ENCODE measurements around the gene PLXNC1.

PLXNC1 gene

GRCh38 chr12:94207849-94208621 is 59.7 kb downstream of the PLXNC1 start:
- peak; percentile 52 for DNase-seq

GRCh38 chr12:94208622-94208966 is 60.2 kb downstream of the PLXNC1 start:
- peak; percentile 22 for DNase-seq

- DNase-seq, result no peak
These were observed 60.9 kb downstream of the PLXNC1 start for GRCh38 chr12:94209240-94209639.

- no peak for DNase-seq
These were observed 62.6 kb downstream of the PLXNC1 start for GRCh38 chr12:94211021-94211420.

- DNase-seq, result no peak
These were observed 69.9 kb downstream of the PLXNC1 start for GRCh38 chr12:94218233-94218632.

GRCh38 chr12:94219622-94220302 is 71.4 kb downstream of the PLXNC1 start:
- no peak for DNase-seq

- DNase-seq, result no peak
These were observed 72.4 kb downstream of the PLXNC1 start for GRCh38 chr12:94220804-94221203.

GRCh38 chr12:94222351-94223084 is 74.1 kb downstream of the PLXNC1 start:
- no peak for DNase-seq

- DNase-seq, result no peak
These were observed 75.5 kb downstream of the PLXNC1 start for GRCh38 chr12:94223842-94224241.

- no peak for DNase-seq
These were observed 77.1 kb downstream of the PLXNC1 start for GRCh38 chr12:94225506-94225905.

GRCh38 chr12:94225947-94226630 is 77.7 kb downstream of the PLXNC1 start:
- no peak for DNase-seq

- DNase-seq, result no peak
These were observed 78.7 kb downstream of the PLXNC1 start for GRCh38 chr12:94227066-94227465.

- no peak for DNase-seq
These were observed 80.1 kb downstream of the PLXNC1 start for GRCh38 chr12:94228488-94228907.

- no peak for DNase-seq
These were observed 81.5 kb downstream of the PLXNC1 start for GRCh38 chr12:94229902-94230301.

GRCh38 chr12:94230357-94230905 is 82.1 kb downstream of the PLXNC1 start:
- DNase-seq, result no peak

GRCh38 chr12:94231709-94232108 is 83.3 kb downstream of the PLXNC1 start:
- DNase-seq, result no peak

- no peak for DNase-seq
These were observed 87.5 kb downstream of the PLXNC1 start for GRCh38 chr12:94235848-94236247.

- no peak for DNase-seq
These were observed 91.1 kb downstream of the PLXNC1 start for GRCh38 chr12:94239332-94239993.

- DNase-seq, result peak; percentile 49
These were observed 91.8 kb downstream of the PLXNC1 start for GRCh38 chr12:94240171-94240570.

GRCh38 chr12:94242901-94243300 is 94.5 kb downstream of the PLXNC1 start:
- no peak for DNase-seq

- DNase-seq, result peak; percentile 59
These were observed 96.1 kb downstream of the PLXNC1 start for GRCh38 chr12:94244165-94245133.

Measured in CD4-positive, alpha-beta T cell treated with Interferon gamma for 1 hour (primary cell).